HEK293 (cell line): ENCODE measurements around the gene ITGB5.
A peak's percentile ranks its signal among the peaks of the same experiment; 100 is the strongest.

Source experiments
- CTCF ChIA-PET: fragments of 350-600 bp; formaldehyde crosslinking; extraction: SDS; loops from one replicate; lab custom pipeline; 2021; ENCODE audit warnings: antibody characterized with exemption; lab: Yijun Ruan, JAX
- POLR2A ChIA-PET: fragments of 300-600 bp; formaldehyde crosslinking; extraction: SDS; loops from one replicate; lab custom pipeline; 2020; ENCODE audit warnings: antibody characterized with exemption, inconsistent platforms; lab: Yijun Ruan, JAX
- H3K27ac ChIP-seq: fragments of 200-500 bp; sonication (Bioruptor generic); 2 replicates; pipeline ENCODE4 v1.5.1; 2014; ENCODE audit warnings: low read depth, low read length, control low read depth, inconsistent platforms; ENCODE audit errors: extremely low read depth
- H3K36me3 ChIP-seq, 2 experiments: fragments of 200-500 bp in 1 of 2; sonication (Bioruptor generic) in 1 of 2; 1 replicate in 1 of 2; 2 replicates in 1 of 2; pipeline ENCODE4 v1.5.1; 2014 to 2017; ENCODE audit warnings: inconsistent platforms in 2 of 2, low read length in 2 of 2; ENCODE audit not compliant: control insufficient read depth in 2 of 2, insufficient read depth in 1 of 2
- H3K4me1 ChIP-seq: fragments of 200-500 bp; sonication (Bioruptor generic); 2 replicates; pipeline ENCODE4 v1.5.1; 2014; ENCODE audit warnings: mild to moderate bottlenecking, low read length, inconsistent platforms; ENCODE audit not compliant: control insufficient read depth, insufficient read depth
- H3K4me3 ChIP-seq: 2 replicates; pipeline ENCODE4 v1.5.1; 2011; ENCODE audit warnings: low read depth, mild to moderate bottlenecking, control low read depth, low read length, moderate library complexity
- H3K9me3 ChIP-seq: fragments of 200-500 bp; sonication (Bioruptor generic); 2 replicates; pipeline ENCODE4 v1.5.1; 2014; ENCODE audit warnings: low read depth, low read length, inconsistent platforms; ENCODE audit not compliant: control insufficient read depth, insufficient read depth
- GLIS1 ChIP-seq: fragments of 450-650 bp; formaldehyde crosslinking; IDR thresholded peaks from 2 replicates; pipeline ENCODE4 v1.5.1; 2016; ENCODE audit warnings: missing biosample characterization, missing genetic modification characterization
- GLIS2 ChIP-seq: fragments of 450-650 bp; formaldehyde crosslinking; IDR thresholded peaks from 2 replicates; pipeline ENCODE4 v1.5.1; 2016; ENCODE audit warnings: missing biosample characterization, missing genetic modification characterization
- HOXD13 ChIP-seq: sonication (generic); formaldehyde crosslinking; IDR thresholded peaks from 2 replicates; pipeline ENCODE4 v1.8.0; 2022; ENCODE audit warnings: missing genetic modification reagents, borderline replicate concordance
- KLF7 ChIP-seq: fragments of 450-650 bp; formaldehyde crosslinking; IDR thresholded peaks from 2 replicates; pipeline ENCODE4 v1.5.1; 2016; ENCODE audit warnings: missing biosample characterization, missing genetic modification characterization, borderline replicate concordance
- OSR2 ChIP-seq: fragments of 450-650 bp; formaldehyde crosslinking; IDR thresholded peaks from 2 replicates; pipeline ENCODE4 v1.5.1; 2016; ENCODE audit warnings: missing biosample characterization, missing genetic modification characterization
- ZNF148 ChIP-seq: fragments of 450-650 bp; formaldehyde crosslinking; IDR thresholded peaks from 2 replicates; pipeline ENCODE4 v1.5.0; 2017; ENCODE audit warnings: missing biosample characterization, missing genetic modification characterization, borderline replicate concordance
- ZNF302 ChIP-seq: fragments of 450-650 bp; formaldehyde crosslinking; IDR thresholded peaks from 2 replicates; pipeline ENCODE4 v1.5.1; 2016; ENCODE audit warnings: missing biosample characterization, missing genetic modification characterization, low read depth
- ZNF473 ChIP-seq: fragments of 450-650 bp; formaldehyde crosslinking; IDR thresholded peaks from 2 replicates; pipeline ENCODE4 v1.5.1; 2017; ENCODE audit warnings: missing biosample characterization, missing genetic modification characterization
- ZNF549 ChIP-seq: fragments of 450-650 bp; IDR thresholded peaks from 2 replicates; pipeline ENCODE4 v1.5.1; 2018; ENCODE audit warnings: missing biosample characterization, missing genetic modification characterization, mild to moderate bottlenecking, inconsistent platforms, moderate library complexity
- ZNF843 ChIP-seq: fragments of 450-650 bp; formaldehyde crosslinking; IDR thresholded peaks from 2 replicates; pipeline ENCODE4 v1.5.1; 2016; ENCODE audit warnings: missing biosample characterization, missing genetic modification characterization
- TF ChIP-seq, protein P1 (sequence below): fragments of 450-650 bp; formaldehyde crosslinking; IDR thresholded peaks from 2 replicates; pipeline ENCODE4 v1.5.1; 2016; ENCODE audit warnings: missing biosample characterization, missing genetic modification characterization
- TF ChIP-seq, protein P2 (sequence below): fragments of 450-650 bp; formaldehyde crosslinking; IDR thresholded peaks from 2 replicates; pipeline ENCODE4 v1.5.1; 2017; ENCODE audit warnings: missing biosample characterization, missing genetic modification characterization
- TF ChIP-seq, protein P3 (sequence below): fragments of 450-650 bp; IDR thresholded peaks from 2 replicates; pipeline ENCODE4 v1.5.1; 2018; ENCODE audit warnings: missing biosample characterization, mild to moderate bottlenecking, missing genetic modification characterization

The ITGB5 gene

GRCh38 chr3:124770336-124771082, 116.7 kb downstream of the ITGB5 start:
- POLR2A ChIA-PET = interaction anchor here (0.6 kb wide), 1 partner anchor 10 kb away, joined by 3 read pairs; no protein-coding TSS in a partner anchor
- H3K4me3 ChIP-seq = no peak overlapping the region
- TF ChIP-seq, protein P1, sequence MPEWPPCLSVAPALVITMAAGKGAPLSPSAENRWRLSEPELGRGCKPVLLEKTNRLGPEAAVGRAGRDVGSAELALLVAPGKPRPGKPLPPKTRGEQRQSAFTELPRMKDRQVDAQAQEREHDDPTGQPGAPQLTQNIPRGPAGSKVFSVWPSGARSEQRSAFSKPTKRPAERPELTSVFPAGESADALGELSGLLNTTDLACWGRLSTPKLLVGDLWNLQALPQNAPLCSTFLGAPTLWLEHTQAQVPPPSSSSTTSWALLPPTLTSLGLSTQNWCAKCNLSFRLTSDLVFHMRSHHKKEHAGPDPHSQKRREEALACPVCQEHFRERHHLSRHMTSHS = no peak
- 0 out of 2 replicates have a peak, but pooled peaks have one; percentile 3 for TF ChIP-seq GLIS1 (tag by site-specific recombination)
- TF ChIP-seq, all 188 proteins: peak for 1
- H3K27ac ChIP-seq = no peak overlapping the region
- H3K9me3 ChIP-seq = no peaks in the 10 kb centered on the region
- CTCF ChIA-PET = interaction anchor here (1.2 to 4.4 kb wide), 4 partner anchors 9 to 131 kb away, joined by 3 to 28 read pairs (median 14); no protein-coding TSS in a partner anchor
- 0 out of 2 replicates have a peak, but pooled peaks cover 5% of the 10 kb centered on the region for H3K4me1 ChIP-seq
- peaks cover 0 to 33% of the 10 kb centered on the region in 2 experiments; a peak in 2 of 3 replicates for H3K36me3 ChIP-seq

DNA sequence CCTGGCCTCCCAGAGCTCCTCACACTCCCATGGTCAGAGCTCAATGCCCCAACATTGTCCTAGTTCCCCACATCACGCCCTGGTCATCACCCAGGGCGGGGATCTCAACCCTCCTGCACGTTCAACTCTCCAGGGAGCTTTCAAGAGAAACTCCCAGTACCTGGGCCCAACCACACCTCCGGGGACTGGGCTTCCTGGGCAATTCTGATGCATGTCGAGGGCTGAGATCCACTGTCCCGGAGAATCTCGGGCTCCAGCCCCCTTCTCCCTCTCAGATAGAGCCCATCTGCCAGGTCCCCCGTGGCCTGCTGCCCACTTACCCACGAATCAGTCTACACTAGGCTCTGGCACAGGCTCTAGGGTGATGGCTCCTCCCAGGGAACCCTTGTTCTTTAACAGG, 117.7 kb downstream of the ITGB5 start:
- no peak overlapping the region for H3K27ac ChIP-seq
- 0 out of 2 replicates have a peak, but pooled peaks cover 5% of the 10 kb centered on the region for H3K4me1 ChIP-seq
- TF ChIP-seq KLF7 (tag by site-specific recombination) (no peak), ZNF549 (tag by site-specific recombination) (no peak), ZNF302 (tag by site-specific recombination) (no peak), OSR2 (tag by site-specific recombination) (no peak), ZNF843 (tag by site-specific recombination) (no peak), ZNF148 (tag by site-specific recombination) (no peak), GLIS1 (tag by site-specific recombination) (no peak), ZNF473 (tag by site-specific recombination) (no peak), HOXD13 (CRISPR knock-in tag) (no peak), GLIS2 (tag by site-specific recombination) (no peak)
- TF ChIP-seq, protein P2, sequence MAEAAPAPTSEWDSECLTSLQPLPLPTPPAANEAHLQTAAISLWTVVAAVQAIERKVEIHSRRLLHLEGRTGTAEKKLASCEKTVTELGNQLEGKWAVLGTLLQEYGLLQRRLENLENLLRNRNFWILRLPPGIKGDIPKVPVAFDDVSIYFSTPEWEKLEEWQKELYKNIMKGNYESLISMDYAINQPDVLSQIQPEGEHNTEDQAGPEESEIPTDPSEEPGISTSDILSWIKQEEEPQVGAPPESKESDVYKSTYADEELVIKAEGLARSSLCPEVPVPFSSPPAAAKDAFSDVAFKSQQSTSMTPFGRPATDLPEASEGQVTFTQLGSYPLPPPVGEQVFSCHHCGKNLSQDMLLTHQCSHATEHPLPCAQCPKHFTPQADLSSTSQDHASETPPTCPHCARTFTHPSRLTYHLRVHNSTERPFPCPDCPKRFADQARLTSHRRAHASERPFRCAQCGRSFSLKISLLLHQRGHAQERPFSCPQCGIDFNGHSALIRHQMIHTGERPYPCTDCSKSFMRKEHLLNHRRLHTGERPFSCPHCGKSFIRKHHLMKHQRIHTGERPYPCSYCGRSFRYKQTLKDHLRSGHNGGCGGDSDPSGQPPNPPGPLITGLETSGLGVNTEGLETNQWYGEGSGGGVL = no peak
- TF ChIP-seq, protein P3, sequence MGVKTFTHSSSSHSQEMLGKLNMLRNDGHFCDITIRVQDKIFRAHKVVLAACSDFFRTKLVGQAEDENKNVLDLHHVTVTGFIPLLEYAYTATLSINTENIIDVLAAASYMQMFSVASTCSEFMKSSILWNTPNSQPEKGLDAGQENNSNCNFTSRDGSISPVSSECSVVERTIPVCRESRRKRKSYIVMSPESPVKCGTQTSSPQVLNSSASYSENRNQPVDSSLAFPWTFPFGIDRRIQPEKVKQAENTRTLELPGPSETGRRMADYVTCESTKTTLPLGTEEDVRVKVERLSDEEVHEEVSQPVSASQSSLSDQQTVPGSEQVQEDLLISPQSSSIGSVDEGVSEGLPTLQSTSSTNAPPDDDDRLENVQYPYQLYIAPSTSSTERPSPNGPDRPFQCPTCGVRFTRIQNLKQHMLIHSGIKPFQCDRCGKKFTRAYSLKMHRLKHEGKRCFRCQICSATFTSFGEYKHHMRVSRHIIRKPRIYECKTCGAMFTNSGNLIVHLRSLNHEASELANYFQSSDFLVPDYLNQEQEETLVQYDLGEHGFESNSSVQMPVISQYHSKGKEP (tag by site-specific recombination) = no peak
- ChIA-PET POLR2A (no interaction called here), CTCF (interaction anchor here (1.0 to 4.4 kb wide), 3 partner anchors 8 to 132 kb away, joined by 3 to 28 read pairs (median 23); no protein-coding TSS in a partner anchor)
- H3K9me3 ChIP-seq = no peaks in the 10 kb centered on the region
- H3K36me3 ChIP-seq = peaks cover 0 to 40% of the 10 kb centered on the region in 2 experiments; a peak in 2 of 3 replicates
- no peak overlapping the region for H3K4me3 ChIP-seq
